Neural cell (in vitro differentiated cells): ENCODE data around the gene LRCH1. TPM values are rescaled to one million over a fixed set of nuclear protein-coding genes. Genes with fewer than 3 reads are reported as not detected.

Experiments
- H2AFZ ChIP-seq: fragments of 200-600, 300-800 bp; sonication (generic), shearing (Covaris generic); 2 replicates; pipeline ENCODE4 v1.6.0; 2014; ENCODE audit warnings: low read depth, mild to moderate bottlenecking, antibody characterized with exemption, low read length, moderate library complexity
- H3F3A ChIP-seq: fragments of 200-600 bp; shearing (Covaris generic); 2 replicates; pipeline ENCODE4 v1.6.1; 2016; ENCODE audit warnings: mild to moderate bottlenecking, moderate library complexity, mixed read lengths, antibody characterized with exemption, low read length; ENCODE audit not compliant: insufficient read depth, poor library complexity, severe bottlenecking
- H3K27ac ChIP-seq: fragments of 200-600, 300-800 bp; sonication (generic), shearing (Covaris generic); 2 replicates; pipeline ENCODE4 v1.5.1; 2014; ENCODE audit warnings: mild to moderate bottlenecking, low read length, moderate library complexity
- H3K27me3 ChIP-seq: fragments of 300-800, 200-600 bp; sonication (generic), shearing (Covaris generic); 2 replicates; pipeline ENCODE4 v1.6.0; 2014; ENCODE audit warnings: mild to moderate bottlenecking, low read depth, low read length, moderate library complexity; ENCODE audit not compliant: insufficient read depth
- H3K36me3 ChIP-seq: fragments of 300-800, 200-600 bp; sonication (generic), shearing (Covaris generic); 2 replicates; pipeline ENCODE4 v1.5.1; 2014; ENCODE audit warnings: mild to moderate bottlenecking, antibody characterized with exemption, low read length, moderate library complexity; ENCODE audit not compliant: insufficient read depth
- H3K4me2 ChIP-seq: fragments of 300-800, 200-600 bp; sonication (generic), shearing (Covaris generic); 2 replicates; pipeline ENCODE4 v1.6.0; 2014; ENCODE audit warnings: mild to moderate bottlenecking, low read length
- H3K4me3 ChIP-seq: fragments of 300-800, 200-600 bp; sonication (generic), shearing (Covaris generic); 2 replicates; pipeline ENCODE4 v1.5.1; 2014; ENCODE audit warnings: mild to moderate bottlenecking, low read length, moderate library complexity
- H3K79me2 ChIP-seq: fragments of 200-600 bp; shearing (Covaris generic); replicated peaks from 2 replicates; pipeline ENCODE4 v1.6.0; 2014; ENCODE audit warnings: mild to moderate bottlenecking, low read length, moderate library complexity; ENCODE audit not compliant: insufficient read depth
- H3K9ac ChIP-seq: fragments of 300-800, 200-600 bp; sonication (generic), shearing (Covaris generic); 2 replicates; pipeline ENCODE4 v1.6.1; 2016; ENCODE audit warnings: mild to moderate bottlenecking, low read length, mixed read lengths
- H3K9me2 ChIP-seq: fragments of 200-600 bp; shearing (Covaris generic); 2 replicates; pipeline ENCODE4 v1.6.1; 2016; ENCODE audit warnings: mild to moderate bottlenecking, low read length, mixed read lengths; ENCODE audit not compliant: insufficient read depth
- H3K9me3 ChIP-seq: fragments of 200-600, 300-800 bp; sonication (generic), shearing (Covaris generic); 2 replicates; pipeline ENCODE4 v1.6.1; 2016; ENCODE audit warnings: mild to moderate bottlenecking, mixed run types, low read length, moderate library complexity, mixed read lengths
- H4K20me1 ChIP-seq: fragments of 200-600 bp; shearing (Covaris generic); 2 replicates; pipeline ENCODE4 v1.6.1; 2016; ENCODE audit warnings: mild to moderate bottlenecking, mixed run types; ENCODE audit not compliant: insufficient read depth
- EP300 ChIP-seq: fragments of 450-650 bp; conservative IDR thresholded peaks from 2 replicates; pipeline ENCODE4 v1.6.1; 2014; ENCODE audit warnings: antibody characterized with exemption, mild to moderate bottlenecking, moderate library complexity; ENCODE audit not compliant: poor library complexity, severe bottlenecking
- EZH2 ChIP-seq: fragments of 200-600, 300-800 bp; shearing (Covaris generic), sonication (generic); IDR thresholded peaks from 2 replicates; pipeline ENCODE4 v1.6.1; 2014; ENCODE audit warnings: antibody characterized with exemption, low read length, borderline replicate concordance, mild to moderate bottlenecking; ENCODE audit not compliant: insufficient read depth, poor library complexity, severe bottlenecking
- POLR2AphosphoS5 ChIP-seq: IDR thresholded peaks from 2 replicates; pipeline ENCODE4 v1.6.1; 2012
- RAD21 ChIP-seq: fragments of 450-650 bp; conservative IDR thresholded peaks from 2 replicates; pipeline ENCODE4 v1.6.1; 2014; ENCODE audit warnings: antibody characterized with exemption, mild to moderate bottlenecking, moderate library complexity
- REST ChIP-seq: IDR thresholded peaks from 2 replicates; pipeline ENCODE4 v1.6.1; 2012; ENCODE audit warnings: borderline replicate concordance
- SMC3 ChIP-seq: fragments of 450-650 bp; conservative IDR thresholded peaks from 2 replicates; pipeline ENCODE4 v1.6.1; 2014; ENCODE audit warnings: antibody characterized with exemption, mild to moderate bottlenecking, moderate library complexity; ENCODE audit not compliant: poor library complexity
- TAF1 ChIP-seq: IDR thresholded peaks from 2 replicates; pipeline ENCODE4 v1.6.1; 2012; ENCODE audit warnings: low read depth
- polyA plus RNA-seq: library from polyadenylated mRNA; depleted of rRNA; stranded (reverse); fragments of >200 nt; gene quantifications from 2 replicates; pipeline ENCODE4 v1.2.3, GENCODE V29; 2014

Gene LRCH1
- polyA plus RNA-seq, 1 donor from 2014 or later: 15.4 TPM

- TF ChIP-seq RAD21: no peak
- TF ChIP-seq EZH2: no peak
- no peak for TF ChIP-seq POLR2AphosphoS5
- H3K79me2 ChIP-seq: peaks cover 69% of the 10 kb centered on the region
- no peak overlapping the region for H3K4me2 ChIP-seq
- H3K9ac ChIP-seq: no peak overlapping the region
- no peak overlapping the region for H2AFZ ChIP-seq
- H3F3A ChIP-seq: no peaks in the 10 kb centered on the region
- H3K9me3 ChIP-seq: no peaks in the 10 kb centered on the region
- peaks cover 4% of the 10 kb centered on the region for H4K20me1 ChIP-seq
- no peak overlapping the region for H3K4me3 ChIP-seq
- no peaks in the 10 kb centered on the region for H3K27me3 ChIP-seq
- no peaks in the 10 kb centered on the region for H3K9me2 ChIP-seq
- H3K36me3 ChIP-seq: no peaks in the 10 kb centered on the region
- H3K27ac ChIP-seq: no peak overlapping the region
Observed at GRCh38 chr13:46559272-46559805, 6.4 kb downstream of the LRCH1 start.

- Histone ChIP-seq H3K4me3 (no peak overlapping the region), H3K9ac (no peak overlapping the region), H3K4me2 (no peak overlapping the region), H3K79me2 (peaks cover 57% of the 10 kb centered on the region), H3F3A (no peaks in the 10 kb centered on the region), H4K20me1 (no peaks in the 10 kb centered on the region), H2AFZ (no peak overlapping the region), H3K27me3 (no peaks in the 10 kb centered on the region), H3K36me3 (no peaks in the 10 kb centered on the region), H3K27ac (no peak overlapping the region), H3K9me2 (no peaks in the 10 kb centered on the region), H3K9me3 (no peaks in the 10 kb centered on the region)
- TF ChIP-seq RAD21 (no peak), TAF1 (no peak), SMC3 (no peak), REST (no peak), EP300 (no peak)
Observed at GRCh38 chr13:46560778-46561177, 7.8 kb downstream of the LRCH1 start.

- peaks cover 52% of the 10 kb centered on the region for H3K79me2 ChIP-seq
- no peaks in the 10 kb centered on the region for H3K9me2 ChIP-seq
- H3K9ac ChIP-seq: no peak overlapping the region
- H2AFZ ChIP-seq: no peak overlapping the region
- H3F3A ChIP-seq: no peaks in the 10 kb centered on the region
- no peak overlapping the region for H3K27ac ChIP-seq
- no peaks in the 10 kb centered on the region for H4K20me1 ChIP-seq
- no peak overlapping the region for H3K4me3 ChIP-seq
- H3K9me3 ChIP-seq: no peaks in the 10 kb centered on the region
- H3K4me2 ChIP-seq: no peak overlapping the region
- no peaks in the 10 kb centered on the region for H3K27me3 ChIP-seq
- no peak for TF ChIP-seq EP300
- no peak for TF ChIP-seq TAF1
- TF ChIP-seq SMC3: no peak
- TF ChIP-seq RAD21: no peak
- H3K36me3 ChIP-seq: no peaks in the 10 kb centered on the region
Observed at GRCh38 chr13:46561286-46561685, 8.3 kb downstream of the LRCH1 start.
